Immature natural killer cell (primary cell): ENCODE data around the gene SEMA3C. TPM values are rescaled to one million over a fixed set of nuclear protein-coding genes. Genes with fewer than 3 reads are reported as not detected.

ENCODE experiments used
- DNase-seq, 3 donors: peaks; one replicate each; pipeline ENCODE4 v3.0.0; 2022; ENCODE audit warnings: mixed read lengths in 1 of 3
- H3K27ac Mint-ChIP-seq, 6 donors: one replicate each; pipeline ENCODE4 v1.8.0; 2020; ENCODE audit warnings: mixed read lengths in 6 of 6, mild to moderate bottlenecking in 5 of 6, inconsistent platforms in 4 of 6, moderate library complexity in 3 of 6
- H3K27me3 Mint-ChIP-seq, 3 donors: one replicate each; pipeline ENCODE4 v1.8.0; 2020 to 2021; ENCODE audit warnings: low read depth in 3 of 3, mild to moderate bottlenecking in 3 of 3, mixed read lengths in 3 of 3, moderate library complexity in 3 of 3, inconsistent platforms in 1 of 3
- H3K36me3 Mint-ChIP-seq, 3 donors: one replicate each; pipeline ENCODE4 v1.8.0; 2020; ENCODE audit warnings: mixed read lengths in 3 of 3, inconsistent platforms in 2 of 3, mild to moderate bottlenecking in 2 of 3
- H3K4me1 Mint-ChIP-seq, 2 donors: one replicate each; pipeline ENCODE4 v1.8.0; 2020; ENCODE audit warnings: inconsistent platforms in 2 of 2, mild to moderate bottlenecking in 2 of 2, mixed read lengths in 2 of 2, moderate library complexity in 1 of 2
- H3K4me3 Mint-ChIP-seq, 5 donors: one replicate each; pipeline ENCODE4 v1.8.0; 2020; ENCODE audit warnings: mild to moderate bottlenecking in 5 of 5, mixed read lengths in 5 of 5, inconsistent platforms in 3 of 5, moderate library complexity in 3 of 5
- H3K9me3 Mint-ChIP-seq, 6 donors: one replicate each; pipeline ENCODE4 v1.8.0; 2020; ENCODE audit warnings: mild to moderate bottlenecking in 6 of 6, mixed read lengths in 6 of 6, inconsistent platforms in 4 of 6, moderate library complexity in 3 of 6
- polyA plus RNA-seq, 3 donors: library from polyadenylated mRNA; unstranded; fragments of 300-500 nt; fragmentation: Illumina TruSeq; gene quantifications; one replicate each; pipeline ENCODE4 v1.2.3, GENCODE V29; 2021

The SEMA3C gene
- under 1 TPM in 2 of 3 donors, not detected in 1; 0.18 to 0.53 TPM for polyA plus RNA-seq

DNA sequence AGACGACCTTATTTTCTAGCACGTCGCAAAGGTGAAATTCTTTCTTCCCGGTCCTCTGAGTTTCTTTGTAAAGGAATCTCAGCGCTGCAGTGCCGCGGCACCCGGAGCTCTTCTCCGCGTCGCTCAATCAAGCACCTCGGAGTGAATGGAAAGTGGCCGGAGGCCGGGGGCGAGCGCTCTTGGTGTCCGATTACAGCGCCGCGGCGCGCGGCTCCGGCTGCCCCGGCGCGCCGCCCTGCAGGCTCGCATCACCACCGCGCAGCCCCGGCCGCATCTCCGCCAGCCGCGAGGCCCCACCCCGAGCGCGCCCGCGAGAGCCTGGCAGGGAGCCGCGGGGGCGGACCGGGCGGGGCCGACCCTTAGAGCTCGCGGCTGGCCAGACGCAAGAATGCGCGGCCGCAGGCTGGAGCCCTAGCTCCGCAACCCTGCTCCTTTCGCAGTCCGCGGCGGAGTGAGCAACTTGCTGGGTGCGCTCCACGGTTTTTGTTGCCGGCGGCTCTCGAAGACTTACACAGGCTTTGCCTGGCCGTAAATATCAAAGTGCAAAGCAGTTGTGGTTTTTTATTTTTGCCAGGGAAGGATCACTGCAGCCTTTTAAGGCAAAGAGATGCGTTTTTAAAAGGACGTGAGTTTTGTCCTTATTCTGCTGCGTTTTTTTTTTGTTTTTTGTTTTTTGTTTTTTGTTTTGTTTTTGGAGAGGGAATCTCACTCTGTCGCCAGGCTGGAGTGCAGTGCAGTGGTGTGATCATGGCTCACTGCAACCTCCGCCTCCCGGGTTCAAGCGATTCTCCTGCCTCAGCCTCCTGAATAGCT is at the start of gene SEMA3C:
Gene SEMA3C, minus strand, starts transcription at position 143 of the 813 bp plus-strand sequence. CDS start 2,270 bp downstream, outside the sequence.
- DNase-seq: peak; percentile 26 to 45 (median 28)
- peaks cover 0 to 28% (median 7%) of the 10 kb centered on the region in 6 donors for H3K9me3 Mint-ChIP-seq
- H3K36me3 Mint-ChIP-seq: no peaks in the 10 kb centered on the region
- H3K27me3 Mint-ChIP-seq: peaks cover 3 to 21% (median 13%) of the 10 kb centered on the region in 3 donors
- peak within 1 kb of the TSS in 1 of 6 donors; percentile 55 for H3K27ac Mint-ChIP-seq
- peaks cover 13 to 18% of the 10 kb centered on the region in 2 donors for H3K4me1 Mint-ChIP-seq
- peak within 1 kb of the TSS; percentile 46 to 82 (median 71) for H3K4me3 Mint-ChIP-seq

DNA sequence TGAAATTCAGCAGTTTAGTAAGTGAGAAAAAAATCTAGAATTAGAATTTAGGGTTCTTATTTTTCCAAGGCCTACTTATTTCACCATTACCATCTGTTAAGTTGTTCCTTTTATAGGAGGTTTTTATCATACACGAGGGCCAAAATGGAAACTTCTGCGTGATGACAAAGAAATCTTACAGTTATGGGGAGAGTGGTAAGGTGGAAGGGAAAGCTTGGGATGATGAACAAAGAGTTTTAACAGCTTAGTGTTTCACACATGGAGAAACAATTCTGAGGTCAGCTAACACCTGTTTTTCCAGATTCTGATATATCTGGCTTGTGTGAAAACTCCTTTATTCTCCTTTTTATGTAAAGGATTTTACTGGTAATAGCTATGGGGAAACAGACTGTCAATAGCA is 49.8 kb upstream of the SEMA3C start:
- peaks cover 0 to 2% (median 0%) of the 10 kb centered on the region in 3 donors for H3K27me3 Mint-ChIP-seq
- H3K36me3 Mint-ChIP-seq: no peaks in the 10 kb centered on the region
- H3K4me3 Mint-ChIP-seq: no peak overlapping the region
- no peaks in the 10 kb centered on the region for H3K4me1 Mint-ChIP-seq
- peaks cover 0 to 24% (median 6%) of the 10 kb centered on the region in 6 donors for H3K9me3 Mint-ChIP-seq
- no peak overlapping the region for H3K27ac Mint-ChIP-seq
- no peak for DNase-seq

GRCh38 chr7:80967917-80968297 is 49.1 kb upstream of the SEMA3C start:
- Mint-ChIP-seq H3K27ac (no peak overlapping the region), H3K4me3 (no peak overlapping the region), H3K4me1 (no peaks in the 10 kb centered on the region), H3K27me3 (peaks cover 0 to 2% (median 0%) of the 10 kb centered on the region in 3 donors), H3K36me3 (no peaks in the 10 kb centered on the region), H3K9me3 (peaks cover 0 to 24% (median 6%) of the 10 kb centered on the region in 6 donors)
- DNase-seq: no peak

GRCh38 chr7:80967071-80967916 is 48.4 kb upstream of the SEMA3C start:
- Mint-ChIP-seq H3K4me1 (no peaks in the 10 kb centered on the region), H3K36me3 (no peaks in the 10 kb centered on the region), H3K4me3 (no peak overlapping the region), H3K27ac (no peak overlapping the region), H3K9me3 (peaks cover 0 to 24% (median 6%) of the 10 kb centered on the region in 6 donors), H3K27me3 (peaks cover 0 to 2% (median 0%) of the 10 kb centered on the region in 3 donors)
- DNase-seq: no peak

DNA sequence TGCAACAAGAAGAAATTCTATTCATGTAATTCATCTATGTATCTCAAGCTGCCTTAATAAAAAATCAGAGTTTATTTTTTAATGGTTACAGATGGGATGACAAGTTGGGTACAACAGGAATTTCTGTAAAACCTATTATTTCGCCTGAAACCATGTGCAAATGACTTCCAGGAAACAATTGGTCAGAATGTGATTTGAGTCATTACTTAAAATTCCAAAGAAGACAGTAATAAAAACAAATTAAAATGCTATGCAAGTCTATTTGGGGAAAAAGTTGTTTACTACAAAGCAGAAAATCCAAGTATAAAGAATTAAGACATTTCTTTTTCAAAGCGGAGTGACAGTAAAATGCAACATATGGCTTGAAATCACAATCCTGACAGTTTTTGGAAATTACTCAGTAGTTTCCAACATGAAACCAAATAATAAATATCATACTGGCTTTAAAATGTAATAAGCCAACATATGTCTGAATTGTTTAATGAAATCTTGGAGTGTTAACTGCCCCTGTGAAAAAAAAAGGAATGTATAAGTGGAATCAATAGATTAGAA is 41.5 kb upstream of the SEMA3C start:
- Mint-ChIP-seq H3K27ac (no peak overlapping the region), H3K4me1 (no peaks in the 10 kb centered on the region), H3K27me3 (no peaks in the 10 kb centered on the region), H3K4me3 (no peak overlapping the region), H3K36me3 (no peaks in the 10 kb centered on the region), H3K9me3 (peaks cover 2 to 12% (median 3%) of the 10 kb centered on the region in 6 donors)
- no peak for DNase-seq

- no peaks in the 10 kb centered on the region for H3K27me3 Mint-ChIP-seq
- H3K27ac Mint-ChIP-seq: no peak overlapping the region
- DNase-seq: no peak
- no peaks in the 10 kb centered on the region for H3K36me3 Mint-ChIP-seq
- peaks cover 2 to 15% (median 3%) of the 10 kb centered on the region in 6 donors for H3K9me3 Mint-ChIP-seq
- no peaks in the 10 kb centered on the region for H3K4me1 Mint-ChIP-seq
- H3K4me3 Mint-ChIP-seq: no peak overlapping the region
Measured at GRCh38 chr7:80957226-80957777, 38.5 kb upstream of the SEMA3C start.

DNA sequence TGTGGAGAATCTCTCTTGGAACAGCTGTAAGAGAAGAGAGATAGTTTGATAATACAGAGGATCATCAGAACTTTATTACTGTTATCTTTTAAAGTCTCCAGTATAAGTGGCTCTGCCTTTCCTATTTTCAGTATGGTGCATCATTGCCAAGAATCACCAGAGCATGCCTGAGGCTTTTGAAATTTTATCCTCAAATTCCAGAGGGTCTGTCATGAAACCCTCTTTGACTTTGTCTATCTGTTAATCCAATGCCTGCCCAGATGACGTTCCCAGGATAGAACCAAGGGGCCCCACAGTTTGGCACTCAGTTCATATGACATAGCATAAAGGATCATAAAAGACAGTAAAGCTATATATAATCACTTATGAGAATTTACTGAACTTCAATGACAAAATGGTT is 35.3 kb upstream of the SEMA3C start:
- Mint-ChIP-seq H3K9me3 (peaks cover 0 to 15% (median 2%) of the 10 kb centered on the region in 6 donors), H3K4me3 (no peak overlapping the region), H3K4me1 (no peaks in the 10 kb centered on the region), H3K27me3 (no peaks in the 10 kb centered on the region), H3K27ac (no peak overlapping the region), H3K36me3 (no peaks in the 10 kb centered on the region)
- DNase-seq: no peak

DNA sequence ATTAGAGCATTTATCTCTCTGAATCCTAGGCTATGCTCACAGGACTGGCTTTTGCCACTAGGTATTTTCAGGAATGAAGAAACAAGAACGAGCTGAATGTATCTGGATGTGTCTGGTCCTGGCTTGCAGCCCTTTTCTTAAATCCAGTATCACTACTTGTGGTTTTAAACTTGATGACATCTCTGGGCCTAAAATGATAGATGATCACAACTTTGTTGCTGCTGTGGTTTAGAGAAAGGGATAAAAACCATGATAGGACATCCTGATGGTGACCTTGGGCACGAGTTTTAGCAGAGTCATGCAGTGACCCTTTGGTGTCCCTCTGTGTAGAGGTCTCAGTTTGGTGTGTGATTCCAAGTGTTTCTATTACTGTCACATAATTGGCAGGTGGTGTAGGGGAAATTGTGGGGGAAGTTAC is 31.7 kb upstream of the SEMA3C start:
- no peak for DNase-seq
- peaks cover 0 to under 1% (median 0%) of the 10 kb centered on the region in 3 donors for H3K27me3 Mint-ChIP-seq
- H3K36me3 Mint-ChIP-seq: no peaks in the 10 kb centered on the region
- H3K9me3 Mint-ChIP-seq: peaks cover 0 to 14% (median 2%) of the 10 kb centered on the region in 6 donors
- H3K4me3 Mint-ChIP-seq: no peak overlapping the region
- H3K4me1 Mint-ChIP-seq: no peaks in the 10 kb centered on the region
- no peak overlapping the region for H3K27ac Mint-ChIP-seq

DNA sequence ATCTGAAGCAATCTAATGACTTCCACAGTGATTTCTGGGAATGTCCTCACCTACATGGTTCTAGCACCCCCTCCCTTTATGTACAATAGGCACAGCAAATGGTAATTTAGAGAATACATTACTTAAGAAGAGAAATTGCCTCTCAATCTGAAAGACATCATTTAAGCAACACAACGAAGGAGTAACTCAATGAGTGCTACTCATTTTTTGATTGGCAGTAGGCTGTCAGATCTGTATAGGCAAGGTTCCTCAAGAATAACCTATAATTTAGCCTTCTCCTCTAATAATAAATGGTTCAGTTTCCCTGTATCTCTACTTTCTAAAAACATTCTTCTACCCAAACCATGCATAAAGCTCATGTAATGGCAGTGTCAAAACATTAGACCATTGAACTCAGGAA is 30.6 kb upstream of the SEMA3C start:
- no peak overlapping the region for H3K27ac Mint-ChIP-seq

GRCh38 chr7:80946858-80947257 is 28.0 kb upstream of the SEMA3C start:
- Mint-ChIP-seq H3K9me3 (peaks cover 0 to 17% (median 3%) of the 10 kb centered on the region in 6 donors), H3K4me3 (no peak overlapping the region), H3K36me3 (no peaks in the 10 kb centered on the region), H3K27ac (no peak overlapping the region), H3K4me1 (no peaks in the 10 kb centered on the region), H3K27me3 (peaks cover 0 to 2% (median 0%) of the 10 kb centered on the region in 3 donors)
- DNase-seq: no peak

More for the DNA sequence above, 30.6 kb upstream of the SEMA3C start:
- no peaks in the 10 kb centered on the region for H3K4me1 Mint-ChIP-seq
- no peaks in the 10 kb centered on the region for H3K36me3 Mint-ChIP-seq
- peaks cover 0 to 12% (median 3%) of the 10 kb centered on the region in 6 donors for H3K9me3 Mint-ChIP-seq
- DNase-seq: no peak
- H3K4me3 Mint-ChIP-seq: no peak overlapping the region
- H3K27me3 Mint-ChIP-seq: peaks cover 0 to 2% (median 0%) of the 10 kb centered on the region in 3 donors

DNA sequence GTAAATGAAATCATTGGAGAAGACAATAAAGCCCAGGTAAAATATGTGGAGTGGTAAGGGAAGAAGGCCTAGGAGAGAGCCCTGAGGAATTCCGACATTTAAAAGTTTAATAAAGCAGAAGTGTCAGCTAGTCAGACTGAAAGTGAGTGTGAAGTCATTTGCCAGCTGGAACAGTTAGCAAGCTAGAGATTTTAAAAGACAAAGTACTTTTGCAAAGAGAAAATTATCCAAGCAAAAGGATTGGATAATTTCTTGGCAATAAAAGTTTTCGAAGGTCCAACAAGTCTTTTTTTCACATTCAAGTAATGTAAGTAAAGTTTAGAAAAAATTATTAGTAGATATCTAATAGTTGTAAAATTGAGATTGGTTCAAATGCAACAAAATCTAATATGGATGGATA is 27.1 kb upstream of the SEMA3C start:
- Mint-ChIP-seq H3K27ac (no peak overlapping the region), H3K27me3 (peaks cover 0 to 2% (median 0%) of the 10 kb centered on the region in 3 donors), H3K4me1 (no peaks in the 10 kb centered on the region), H3K36me3 (no peaks in the 10 kb centered on the region), H3K4me3 (no peak overlapping the region), H3K9me3 (peaks cover 0 to 21% (median 3%) of the 10 kb centered on the region in 6 donors)
- DNase-seq: no peak

DNA sequence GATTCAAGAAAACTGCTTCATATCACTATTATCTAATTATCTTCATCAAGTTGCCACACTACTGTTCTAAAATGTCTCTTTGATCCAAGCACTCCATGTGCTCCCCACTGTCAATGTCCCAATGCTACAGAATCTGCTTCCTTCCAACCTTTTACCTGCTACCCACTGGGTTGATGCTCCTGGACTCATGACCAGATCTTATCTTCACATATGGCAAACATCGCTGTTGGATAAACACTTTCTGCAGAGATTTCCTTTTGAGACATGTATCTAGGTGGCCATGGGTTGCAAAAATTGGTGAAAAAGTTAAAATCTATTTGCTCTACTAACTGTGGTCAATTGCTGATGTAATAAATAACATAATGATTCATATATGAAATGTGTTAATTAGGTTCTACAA is 24.5 kb upstream of the SEMA3C start:
- H3K4me1 Mint-ChIP-seq: no peaks in the 10 kb centered on the region

GRCh38 chr7:80942261-80943041 is 23.6 kb upstream of the SEMA3C start:
- Mint-ChIP-seq H3K4me3 (no peak overlapping the region), H3K27me3 (peaks cover 0 to 2% (median 2%) of the 10 kb centered on the region in 3 donors), H3K27ac (no peak overlapping the region), H3K4me1 (no peaks in the 10 kb centered on the region), H3K9me3 (peaks cover 0 to 17% (median 4%) of the 10 kb centered on the region in 6 donors), H3K36me3 (no peaks in the 10 kb centered on the region)
- DNase-seq: no peak

More for the DNA sequence above, 24.5 kb upstream of the SEMA3C start:
- DNase-seq: no peak
- Mint-ChIP-seq H3K9me3 (peaks cover 0 to 20% (median 4%) of the 10 kb centered on the region in 6 donors), H3K27me3 (peaks cover 0 to 2% (median 2%) of the 10 kb centered on the region in 3 donors), H3K36me3 (no peaks in the 10 kb centered on the region), H3K4me3 (no peak overlapping the region), H3K27ac (no peak overlapping the region)
